GM12878 (cell line): ENCODE results near the gene DERL3.

Source experiments
- BHLHE40 ChIP-seq, 2 experiments: fragments of 450-650 bp in 1 of 2; IDR thresholded peaks; 2 replicates each; pipeline ENCODE4 v1.6.1; 2011 to 2017; ENCODE audit warnings: low read depth in 2 of 2, borderline replicate concordance in 1 of 2, improper control_type of control experiment in 1 of 2, low read length in 1 of 2, mild to moderate bottlenecking in 1 of 2
- CTCF ChIP-seq, 3 experiments: IDR thresholded peaks in 2 of 3; conservative IDR thresholded peaks in 1 of 3; 2 replicates each; pipeline ENCODE4 v1.5.1; 2011; ENCODE audit warnings: low read depth in 3 of 3, low read length in 3 of 3, mild to moderate bottlenecking in 3 of 3, control low read depth in 2 of 3, moderate library complexity in 2 of 3, inconsistent platforms in 1 of 3, mixed read lengths in 1 of 3; ENCODE audit not compliant: control insufficient read depth in 2 of 3, insufficient read depth in 1 of 3; ENCODE audit errors: extremely low read depth in 1 of 3
- EP300 ChIP-seq, 2 experiments: fragments of 150-350 bp in 1 of 2; IDR thresholded peaks; 2 replicates each; pipeline ENCODE4 v1.6.1; 2011 to 2012; ENCODE audit warnings: low read depth in 2 of 2, low read length in 2 of 2, borderline replicate concordance in 1 of 2, improper control_type of control experiment in 1 of 2, inconsistent platforms in 1 of 2; ENCODE audit not compliant: control insufficient read depth in 1 of 2
- HDAC2 ChIP-seq: fragments of 200-600 bp; sonication (generic); IDR thresholded peaks from 2 replicates; pipeline ENCODE4 v1.6.1; 2017
- NR2F1 ChIP-seq: fragments of 450-650 bp; conservative IDR thresholded peaks from 2 replicates; pipeline ENCODE4 v1.6.1; 2017; ENCODE audit warnings: mild to moderate bottlenecking
- POLR2A ChIP-seq: IDR thresholded peaks from 2 replicates; pipeline ENCODE4 v1.6.1; 2011; ENCODE audit warnings: low read depth, mild to moderate bottlenecking, low read length
- POLR2AphosphoS2 ChIP-seq: IDR thresholded peaks from 2 replicates; pipeline ENCODE4 v1.6.1; 2011; ENCODE audit warnings: low read depth, mild to moderate bottlenecking, low read length, improper control_type of control experiment, moderate library complexity

- TF ChIP-seq CTCF (IDR thresholded peaks at IDR 0.05 in 2 of 3, conservative IDR thresholded peaks at IDR 0.05 in 1 of 3; ENCODE audit: control insufficient read depth in 2 of 3, extremely low read depth in 1 of 3, insufficient read depth in 1 of 3, low read depth in 3 of 3, low read length in 3 of 3) (no peak), NR2F1 (no peak), POLR2A (no peak), EP300 (IDR thresholded peaks at IDR 0.05; ENCODE audit: borderline replicate concordance in 1 of 2, control insufficient read depth in 1 of 2, low read depth in 2 of 2, low read length in 2 of 2) (no peak), BHLHE40 (IDR thresholded peaks at IDR 0.05; ENCODE audit: borderline replicate concordance in 1 of 2, low read depth in 2 of 2, low read length in 1 of 2) (no peak), HDAC2 (no peak), POLR2AphosphoS2 (no peak)
These were observed 18.0 kb downstream of the DERL3 start for GRCh38 chr22:23820748-23821211.
